ENCODE data around the gene BEAN1. TPM values are rescaled to one million over a fixed set of nuclear protein-coding genes. Genes with fewer than 3 reads are reported as not detected.
A peak's percentile ranks its signal among the peaks of the same experiment; 100 is the strongest.

The BEAN1 gene
- polyA plus RNA-seq, 3 donors, result 0.12 to 0.81 TPM; not detected in 1

DNA sequence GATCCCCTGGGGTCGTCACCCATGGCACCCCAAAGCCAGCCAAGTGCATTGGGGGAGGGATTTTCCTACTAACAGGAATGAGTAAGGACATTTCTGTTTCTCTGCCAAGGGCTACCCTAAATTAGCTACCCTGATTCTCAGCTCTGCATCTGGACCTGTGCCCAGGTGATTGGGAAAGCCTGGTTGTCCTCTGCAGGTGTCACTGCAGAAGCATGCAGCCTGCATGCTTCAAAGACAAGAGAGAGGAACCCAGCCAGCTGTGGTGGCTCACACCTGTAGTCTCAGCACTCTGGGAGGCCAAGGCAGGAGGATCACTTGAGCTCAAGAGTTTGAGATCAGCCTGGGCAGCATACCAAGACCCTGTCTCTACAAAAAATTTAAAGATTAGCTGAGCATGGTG lies 19.6 kb downstream of the BEAN1 start:
- DNase-seq, result no peak
- intact Hi-C loops (cut with micrococcal nuclease), result no loop called here
- Histone ChIP-seq H3K27ac (ENCODE audit: low read depth in 1 of 2, low read length in 2 of 2) (no peak overlapping the region), H3K9ac (ENCODE audit: insufficient read depth, low read length, poor library complexity, severe bottlenecking) (no peak overlapping the region), H3K4me2 (replicated peaks; ENCODE audit: extremely low read depth, low read length, poor library complexity, severe bottlenecking) (no peak overlapping the region), H3K4me3 (replicated peaks in 1 of 3; ENCODE audit: low read depth in 2 of 3, low read length in 3 of 3) (no peak overlapping the region), H3K9me3 (replicated peaks in 1 of 2; ENCODE audit: control insufficient read depth in 1 of 2, insufficient read depth in 1 of 2, low read length in 2 of 2) (no peaks in the 10 kb centered on the region), H3K79me2 (ENCODE audit: insufficient read depth, low read length) (no peaks in the 10 kb centered on the region), H3K27me3 (ENCODE audit: control insufficient read depth in 2 of 2, insufficient read depth in 2 of 2, low read length in 2 of 2) (peaks cover 0 to 5% of the 10 kb centered on the region in 2 donors), H3K36me3 (replicated peaks in 1 of 2; ENCODE audit: control insufficient read depth in 1 of 2, insufficient read depth in 2 of 2, low read length in 2 of 2) (no peaks in the 10 kb centered on the region), H4K20me1 (ENCODE audit: insufficient read depth, low read length) (no peaks in the 10 kb centered on the region), H2AFZ (ENCODE audit: insufficient read depth, low read depth, low read length, poor library complexity, severe bottlenecking) (no peak overlapping the region), H3K4me1 (ENCODE audit: control insufficient read depth in 1 of 2, insufficient read depth in 2 of 2, low read length in 2 of 2) (no peaks in the 10 kb centered on the region)
- Mint-ChIP-seq H3K9me3 (no peaks in the 10 kb centered on the region), H3K27ac (peak overlapping the region in 1 of 7 donors; percentile 26), H3K27me3 (ENCODE audit: low read depth in 3 of 3) (peaks cover 18 to 36% (median 24%) of the 10 kb centered on the region in 3 donors), H3K4me1 (no peaks in the 10 kb centered on the region), H3K36me3 (no peaks in the 10 kb centered on the region), H3K4me3 (no peak overlapping the region)
- WGBS (ENCODE audit: insufficient coverage), result 100% methylated on average over 1 of the region's 1 CpG
- TF ChIP-seq, protein P1, sequence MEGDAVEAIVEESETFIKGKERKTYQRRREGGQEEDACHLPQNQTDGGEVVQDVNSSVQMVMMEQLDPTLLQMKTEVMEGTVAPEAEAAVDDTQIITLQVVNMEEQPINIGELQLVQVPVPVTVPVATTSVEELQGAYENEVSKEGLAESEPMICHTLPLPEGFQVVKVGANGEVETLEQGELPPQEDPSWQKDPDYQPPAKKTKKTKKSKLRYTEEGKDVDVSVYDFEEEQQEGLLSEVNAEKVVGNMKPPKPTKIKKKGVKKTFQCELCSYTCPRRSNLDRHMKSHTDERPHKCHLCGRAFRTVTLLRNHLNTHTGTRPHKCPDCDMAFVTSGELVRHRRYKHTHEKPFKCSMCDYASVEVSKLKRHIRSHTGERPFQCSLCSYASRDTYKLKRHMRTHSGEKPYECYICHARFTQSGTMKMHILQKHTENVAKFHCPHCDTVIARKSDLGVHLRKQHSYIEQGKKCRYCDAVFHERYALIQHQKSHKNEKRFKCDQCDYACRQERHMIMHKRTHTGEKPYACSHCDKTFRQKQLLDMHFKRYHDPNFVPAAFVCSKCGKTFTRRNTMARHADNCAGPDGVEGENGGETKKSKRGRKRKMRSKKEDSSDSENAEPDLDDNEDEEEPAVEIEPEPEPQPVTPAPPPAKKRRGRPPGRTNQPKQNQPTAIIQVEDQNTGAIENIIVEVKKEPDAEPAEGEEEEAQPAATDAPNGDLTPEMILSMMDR (IDR thresholded peaks at IDR 0.05), result no peak

DNA sequence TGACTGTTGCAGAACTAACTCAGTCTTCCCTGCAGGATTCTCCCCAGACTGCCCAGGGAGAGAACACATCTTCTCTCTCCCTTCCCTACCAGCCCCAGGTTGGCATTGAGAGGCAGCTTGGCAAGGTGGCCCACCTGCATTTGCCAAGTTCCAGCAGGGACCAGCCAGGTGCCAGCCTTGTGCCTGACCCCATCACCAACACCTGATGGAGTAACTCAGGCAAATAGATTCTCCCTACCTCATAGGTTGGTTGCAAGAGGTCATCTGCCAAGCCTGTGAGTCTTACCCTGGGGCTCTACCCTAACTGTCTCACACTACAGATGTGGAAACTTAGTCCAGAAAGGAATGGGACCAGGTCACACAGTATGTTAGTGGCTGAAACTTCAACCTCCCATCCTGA lies 20.4 kb downstream of the BEAN1 start:
- H3K27ac Mint-ChIP-seq, result no peak overlapping the region
- no peak for DNase-seq
- Histone ChIP-seq H4K20me1 (ENCODE audit: insufficient read depth, low read length) (no peaks in the 10 kb centered on the region), H3K4me3 (replicated peaks in 1 of 3; ENCODE audit: low read depth in 2 of 3, low read length in 3 of 3) (no peak overlapping the region), H2AFZ (ENCODE audit: insufficient read depth, low read depth, low read length, poor library complexity, severe bottlenecking) (no peak overlapping the region), H3K4me2 (replicated peaks; ENCODE audit: extremely low read depth, low read length, poor library complexity, severe bottlenecking) (no peak overlapping the region), H3K79me2 (ENCODE audit: insufficient read depth, low read length) (no peaks in the 10 kb centered on the region), H3K36me3 (replicated peaks in 1 of 2; ENCODE audit: control insufficient read depth in 1 of 2, insufficient read depth in 2 of 2, low read length in 2 of 2) (no peaks in the 10 kb centered on the region), H3K9me3 (replicated peaks in 1 of 2; ENCODE audit: control insufficient read depth in 1 of 2, insufficient read depth in 1 of 2, low read length in 2 of 2) (no peaks in the 10 kb centered on the region), H3K4me1 (ENCODE audit: control insufficient read depth in 1 of 2, insufficient read depth in 2 of 2, low read length in 2 of 2) (no peaks in the 10 kb centered on the region), H3K9ac (ENCODE audit: insufficient read depth, low read length, poor library complexity, severe bottlenecking) (no peak overlapping the region), H3K27ac (ENCODE audit: low read depth in 1 of 2, low read length in 2 of 2) (no peak overlapping the region), H3K27me3 (ENCODE audit: control insufficient read depth in 2 of 2, insufficient read depth in 2 of 2, low read length in 2 of 2) (peaks cover 0 to 5% of the 10 kb centered on the region in 2 donors)
- peaks cover 18 to 32% (median 24%) of the 10 kb centered on the region in 3 donors for H3K27me3 Mint-ChIP-seq (ENCODE audit: low read depth in 3 of 3)
- no peaks in the 10 kb centered on the region for H3K36me3 Mint-ChIP-seq
- no peaks in the 10 kb centered on the region for H3K4me1 Mint-ChIP-seq
- H3K9me3 Mint-ChIP-seq, result no peaks in the 10 kb centered on the region
- TF ChIP-seq, protein P1 (IDR thresholded peaks at IDR 0.05), result no peak
- H3K4me3 Mint-ChIP-seq, result no peak overlapping the region
- intact Hi-C loops (cut with micrococcal nuclease), result no loop called here
